NCI-H187 (cell line): Measurements from ENCODE around the gene C3orf38.
"Not testable (repeated sequence)": the region's sequence is repeated elsewhere in the genome, so short reads cannot be mapped to it uniquely, and the experiment has no call there.

Experiments
- DNase-seq, 2 experiments: peaks; one replicate each; lab custom pipeline; 2025; lab: John Stamatoyannopoulos, UW

Gene C3orf38

DNA sequence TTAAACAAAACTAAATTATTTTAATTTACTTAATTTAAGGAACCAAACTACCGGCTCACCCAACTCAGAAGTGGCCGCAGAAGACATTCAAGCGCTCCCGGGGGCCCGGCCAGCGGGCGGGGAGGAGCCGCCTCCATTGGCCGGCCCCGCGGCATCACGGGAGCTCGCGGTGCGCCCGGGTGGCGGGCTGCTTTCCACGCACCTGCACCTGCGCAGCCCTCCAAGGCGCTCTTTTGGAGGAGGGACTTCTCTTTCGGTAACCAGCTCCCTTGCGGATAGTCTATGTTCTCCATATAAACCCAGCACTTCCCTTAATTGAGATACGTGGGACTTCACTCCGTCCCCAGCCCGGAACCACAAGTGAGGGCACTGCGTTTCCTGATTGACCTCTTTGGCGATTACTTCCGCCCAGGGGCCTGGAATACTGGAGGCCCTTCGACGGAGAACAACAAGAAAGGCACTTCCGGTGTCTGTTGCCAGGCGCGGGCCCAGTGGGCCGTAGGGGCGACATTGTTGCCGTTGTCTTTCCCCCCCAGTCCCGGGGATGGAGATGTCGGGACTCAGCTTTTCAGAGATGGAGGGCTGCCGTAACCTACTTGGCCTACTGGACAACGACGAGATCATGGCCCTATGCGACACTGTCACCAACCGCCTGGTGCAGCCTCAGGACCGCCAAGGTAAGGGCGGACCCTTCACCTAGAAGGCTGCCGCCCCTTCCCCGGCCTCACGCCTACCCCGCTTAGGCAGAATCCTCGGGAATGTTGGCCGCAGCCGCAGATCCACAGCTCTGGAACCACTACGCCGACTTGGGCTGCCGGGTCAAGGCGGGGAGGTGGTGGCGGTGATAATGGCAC is at the start of gene C3orf38:
TSS of gene C3orf38 (plus strand) at position 451 of the 854 bp plus-strand sequence. CDS start at position 545, 94 bp downstream.
- peak; percentile 56 to 73 for DNase-seq

DNA sequence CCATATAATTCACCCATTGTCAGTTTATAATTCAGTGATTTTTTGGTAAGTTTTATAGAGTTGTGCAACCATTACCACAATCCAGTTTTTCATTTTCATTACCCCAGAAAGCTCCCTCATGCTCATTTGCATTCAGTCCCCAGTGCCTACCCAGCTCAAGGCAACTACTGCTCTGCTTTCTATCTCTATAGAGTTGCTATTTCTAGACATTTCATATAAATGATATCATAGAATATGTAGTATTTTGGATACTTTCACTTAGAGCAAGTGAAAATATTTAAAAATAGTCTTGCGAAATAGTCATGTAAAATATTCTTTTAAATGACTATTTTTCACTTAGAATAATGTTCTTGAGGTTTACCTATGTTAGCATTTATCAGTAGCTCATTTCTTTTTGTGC is 48.6 kb upstream of the C3orf38 start:
- no peak for DNase-seq

DNA sequence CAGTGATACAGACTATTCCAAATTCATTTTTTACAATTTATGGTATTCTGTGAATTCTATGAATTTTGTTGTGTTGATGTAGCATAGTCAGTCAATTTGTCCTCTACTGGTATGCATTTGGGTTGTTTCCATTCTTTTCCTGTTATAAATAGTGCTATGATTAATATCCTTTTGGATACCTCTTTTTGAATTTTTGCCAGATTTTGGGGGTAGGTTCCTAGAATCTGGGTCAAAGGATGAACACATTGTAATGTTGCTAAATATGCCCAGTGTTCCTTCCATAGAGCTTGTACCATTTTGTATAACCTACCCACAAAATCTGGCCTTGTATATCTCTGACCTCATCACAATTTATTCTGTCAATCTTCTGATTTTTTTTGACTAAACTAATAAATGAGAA is 44.4 kb upstream of the C3orf38 start:
- DNase-seq: no peak

DNA sequence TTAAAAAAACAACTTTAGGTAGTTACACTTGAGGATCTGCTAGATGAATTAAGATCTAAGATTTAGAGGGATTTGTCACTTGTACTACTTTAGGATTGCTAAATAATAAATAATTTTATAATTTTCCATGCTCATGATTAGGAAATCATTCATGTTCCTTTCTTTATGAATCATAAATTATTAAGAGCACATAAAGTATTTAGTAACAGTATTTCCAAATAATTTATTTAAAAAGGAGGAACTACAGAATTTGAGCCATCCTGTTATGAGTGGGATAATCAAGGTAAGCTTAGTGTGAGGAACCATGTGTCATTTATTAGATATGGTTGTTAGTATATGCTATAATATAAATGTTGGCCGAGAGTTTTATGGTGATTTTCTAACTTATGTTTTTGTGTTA is 37.5 kb upstream of the C3orf38 start:
- DNase-seq: no peak

DNA sequence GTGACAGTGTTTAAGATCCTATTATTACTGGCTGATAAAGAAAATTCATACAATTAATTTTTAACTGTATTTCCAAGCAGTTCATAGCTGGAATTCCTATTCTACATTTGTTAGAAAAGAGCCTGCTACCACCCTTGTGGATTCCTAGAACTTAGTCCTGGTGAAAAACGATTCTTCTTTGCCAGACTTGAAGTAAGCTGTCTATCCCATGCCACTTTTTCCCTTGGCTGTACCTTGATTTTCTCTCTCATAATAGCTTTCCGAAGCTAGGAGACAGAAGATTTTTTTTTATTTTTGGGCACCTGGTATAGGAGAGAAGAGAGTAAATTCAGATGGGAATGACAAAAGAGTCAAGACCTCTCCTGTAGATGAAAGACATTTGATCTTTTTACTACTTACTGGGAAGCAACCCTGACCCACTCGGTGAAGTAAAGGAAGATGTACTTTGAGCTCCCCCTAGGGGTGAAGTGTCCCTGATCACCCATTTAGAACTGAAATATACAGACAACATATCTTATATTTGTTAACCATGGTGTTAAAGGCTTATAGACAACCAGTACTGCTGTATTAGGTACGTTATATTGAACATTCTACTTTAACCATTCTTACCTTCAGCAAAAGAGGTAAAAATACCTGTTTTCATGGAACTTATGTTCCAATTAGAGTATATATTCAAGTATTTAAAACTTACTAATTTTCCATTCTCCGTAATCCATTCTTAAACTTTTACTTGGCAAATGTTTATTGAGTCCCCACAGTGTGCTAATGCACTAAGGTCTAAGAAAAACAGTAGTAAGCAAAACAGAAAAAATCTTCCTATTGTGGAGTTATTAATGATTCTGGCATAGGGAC is 36.2 kb upstream of the C3orf38 start:
- peak in 1 of 2 experiments; percentile 29 for DNase-seq

DNA sequence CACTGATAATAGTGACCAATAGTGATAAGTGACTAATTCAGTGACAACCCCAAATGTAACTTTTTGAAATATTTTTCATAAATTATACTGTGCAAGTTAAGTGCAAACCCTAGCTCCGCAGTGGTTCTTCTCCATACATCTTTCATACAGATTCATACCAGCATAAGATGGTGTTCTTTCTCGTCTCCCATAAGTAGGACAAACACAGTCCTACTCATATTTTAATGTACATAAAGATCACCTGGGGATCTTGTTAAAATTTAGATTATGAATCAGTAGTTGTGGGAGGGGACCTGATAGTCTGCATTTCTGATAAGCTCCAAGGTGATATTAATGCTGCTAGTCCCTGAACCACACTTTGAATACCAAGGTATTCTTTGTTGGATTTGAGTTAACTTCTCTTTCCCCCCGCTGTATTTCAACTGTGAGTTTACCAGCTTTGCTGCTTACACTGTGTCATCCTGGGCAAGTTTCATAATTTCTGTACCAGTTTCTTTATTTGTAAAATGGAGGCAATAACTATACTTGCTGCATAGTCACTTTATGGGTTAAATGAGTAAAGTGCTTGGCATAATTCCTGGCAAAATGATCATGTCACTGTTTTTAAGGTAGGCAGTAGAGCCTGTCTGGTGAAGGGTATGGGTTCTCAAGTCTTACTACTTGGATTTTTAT is 34.7 kb upstream of the C3orf38 start:
- no peak for DNase-seq

DNA sequence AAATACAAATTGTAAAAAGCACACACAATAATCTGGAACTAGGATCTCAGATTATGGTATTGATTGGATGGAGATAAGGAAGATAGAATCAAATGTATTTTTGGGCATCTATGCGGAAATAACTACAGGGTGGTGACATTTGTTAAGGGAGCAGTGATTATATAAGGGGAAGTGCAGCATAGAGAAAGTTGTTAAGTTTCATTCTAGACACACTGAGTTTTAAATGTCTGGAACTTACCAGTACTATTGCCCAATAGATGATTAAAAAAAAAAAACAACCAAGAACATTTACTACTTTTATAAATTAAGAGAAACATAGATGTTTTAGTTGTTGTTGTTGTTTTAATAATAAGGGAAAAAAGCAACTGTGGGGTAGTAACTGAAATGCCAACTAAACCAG is 32.1 kb upstream of the C3orf38 start:
- DNase-seq: no peak

DNA sequence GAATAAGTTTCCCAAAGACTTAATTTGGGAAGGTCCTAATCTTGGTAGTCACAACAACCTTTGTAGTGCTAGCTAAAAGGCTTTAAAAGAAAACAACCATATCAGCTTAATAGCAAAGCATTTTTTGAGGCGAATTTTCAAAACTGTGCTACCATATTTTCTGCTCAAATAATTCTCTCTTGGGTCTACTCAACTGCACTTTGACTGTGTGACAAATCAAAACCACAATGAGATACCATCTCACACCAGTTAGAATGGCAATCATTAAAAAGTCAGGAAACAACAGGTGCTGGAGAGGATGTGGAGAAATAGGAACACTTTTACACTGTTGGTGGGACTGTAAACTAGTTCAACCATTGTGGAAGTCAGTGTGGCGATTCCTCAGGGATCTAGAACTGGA is 31.2 kb upstream of the C3orf38 start:
- not testable (repeated sequence) for DNase-seq

DNA sequence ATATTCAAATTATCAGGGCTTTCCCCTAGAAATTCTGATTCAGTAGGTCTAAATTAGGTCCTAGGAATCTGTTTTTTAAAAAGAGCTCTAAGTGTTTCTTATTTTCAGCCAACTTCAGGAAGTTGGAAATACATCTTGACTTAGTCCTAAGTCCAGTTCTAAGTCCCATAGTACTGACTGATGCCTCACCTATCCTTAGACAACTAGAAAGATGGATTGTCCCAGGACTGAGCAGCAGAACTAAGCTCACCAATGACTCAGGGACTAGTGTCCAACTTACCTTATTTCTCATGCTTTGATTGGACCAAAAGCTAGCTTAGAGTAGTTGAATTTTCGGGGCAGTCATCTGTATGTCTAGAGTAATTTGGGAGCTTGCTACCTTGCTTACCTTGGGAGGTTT is 26.2 kb upstream of the C3orf38 start:
- DNase-seq: no peak

DNA sequence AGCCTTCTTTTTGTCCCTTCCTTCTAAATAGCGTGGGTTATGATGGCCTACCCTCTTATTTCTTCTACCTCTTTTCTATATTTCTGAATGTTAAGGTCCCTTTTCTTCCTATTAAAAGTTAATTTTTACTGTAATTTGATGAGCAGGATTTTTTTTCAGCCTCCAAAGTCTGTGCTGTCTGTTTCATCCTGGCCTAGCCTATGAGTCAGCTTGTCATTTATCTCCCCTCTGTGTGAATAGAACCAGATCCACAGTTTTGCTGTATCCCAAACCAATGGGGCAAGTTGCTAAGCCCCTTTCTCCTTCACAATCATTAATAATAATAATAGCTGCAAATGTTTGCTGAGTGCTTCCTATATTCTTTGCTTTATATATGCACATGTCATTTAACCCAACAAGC is 18.1 kb upstream of the C3orf38 start:
- no peak for DNase-seq

DNA sequence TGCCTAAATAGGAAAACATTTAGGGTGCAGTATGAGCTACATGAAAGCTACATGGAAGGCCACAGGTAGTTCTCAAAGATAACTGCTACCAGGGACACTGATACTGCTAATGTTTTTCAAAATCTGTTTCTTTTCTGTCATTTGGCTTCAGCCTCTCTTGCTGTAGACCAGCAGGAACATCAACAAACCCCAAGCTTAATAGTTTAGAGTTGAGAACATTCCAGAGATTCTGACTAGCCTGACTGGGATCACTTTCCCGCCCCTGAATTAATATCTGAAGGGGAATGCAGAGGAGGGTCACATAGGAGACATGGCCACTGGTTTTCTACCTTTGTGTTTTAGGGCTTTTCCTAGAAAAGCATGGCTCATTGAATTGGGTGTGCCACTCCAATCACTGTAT is 16.9 kb upstream of the C3orf38 start:
- no peak for DNase-seq

DNA sequence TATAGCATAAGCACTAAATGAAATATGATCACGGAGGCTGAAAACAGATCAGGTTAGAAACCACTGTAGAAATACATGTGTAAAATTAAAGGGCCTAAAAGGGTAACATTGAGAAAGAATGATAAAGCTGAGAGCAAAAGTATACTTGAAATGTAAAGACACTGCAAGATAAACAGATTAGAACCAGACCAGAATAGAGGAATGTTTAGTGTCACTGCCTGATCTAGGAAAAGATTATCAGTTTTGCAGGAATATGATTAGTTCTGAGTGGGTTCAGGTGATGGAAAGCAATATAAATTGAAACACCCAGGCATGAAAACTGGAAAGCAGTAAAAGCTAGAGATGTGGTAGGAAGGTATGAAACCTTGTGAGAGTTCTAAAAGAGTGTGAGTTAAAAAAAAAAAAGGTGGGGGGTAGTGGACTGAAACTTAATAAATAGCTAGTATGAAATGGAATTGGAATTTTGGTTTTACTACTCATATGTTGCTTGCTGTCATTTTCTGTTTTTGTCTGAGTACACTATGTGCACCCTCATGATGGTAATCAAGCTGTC is 16.0 kb upstream of the C3orf38 start:
- DNase-seq: no peak

DNA sequence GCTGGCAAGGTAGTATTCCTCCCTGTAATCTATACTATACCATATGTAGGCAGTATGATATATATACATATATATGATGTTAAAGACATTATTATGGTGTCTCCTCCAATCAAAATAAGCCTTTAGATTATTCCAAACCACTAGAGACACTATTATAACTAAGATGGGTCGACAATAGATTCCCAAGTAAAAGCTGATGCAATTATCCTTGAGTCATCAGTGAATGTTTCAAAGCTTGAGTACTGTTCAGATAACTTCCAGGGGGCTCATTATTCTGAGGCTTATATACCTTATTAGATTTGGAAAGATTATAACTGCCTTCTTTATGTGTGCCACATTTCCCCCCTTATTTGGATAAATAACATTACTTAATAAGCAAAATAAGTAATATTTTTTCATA is 11.9 kb upstream of the C3orf38 start:
- DNase-seq: no peak

DNA sequence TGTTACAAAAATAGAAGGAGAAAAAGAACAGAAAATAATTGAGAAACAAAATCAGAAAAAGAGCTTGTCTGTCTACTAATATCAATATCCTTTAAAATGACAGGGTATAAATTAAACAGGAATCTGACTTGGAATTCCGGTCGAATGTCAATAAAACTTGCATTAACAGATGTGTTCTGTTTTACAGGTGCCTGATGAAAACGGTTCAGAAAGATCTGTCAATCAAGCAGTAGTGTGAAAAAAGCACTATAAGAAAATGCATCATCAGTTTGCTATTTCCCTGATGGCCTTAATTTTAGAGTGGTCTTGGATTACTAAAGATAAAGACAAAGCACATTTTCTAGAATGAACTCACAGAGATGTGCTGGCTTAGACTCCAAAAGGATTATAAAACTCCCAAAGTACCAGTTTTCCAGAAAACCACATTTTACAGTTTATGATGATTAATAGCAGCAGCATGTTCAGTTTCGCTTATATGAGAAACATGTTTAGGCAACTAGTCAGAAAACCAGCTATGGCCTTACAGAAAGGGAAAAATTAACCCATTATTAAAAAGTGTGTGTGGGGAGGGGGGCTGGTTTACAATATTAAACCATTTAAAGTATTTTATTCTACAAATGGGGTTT is 8.2 kb upstream of the C3orf38 start:
- no peak for DNase-seq

DNA sequence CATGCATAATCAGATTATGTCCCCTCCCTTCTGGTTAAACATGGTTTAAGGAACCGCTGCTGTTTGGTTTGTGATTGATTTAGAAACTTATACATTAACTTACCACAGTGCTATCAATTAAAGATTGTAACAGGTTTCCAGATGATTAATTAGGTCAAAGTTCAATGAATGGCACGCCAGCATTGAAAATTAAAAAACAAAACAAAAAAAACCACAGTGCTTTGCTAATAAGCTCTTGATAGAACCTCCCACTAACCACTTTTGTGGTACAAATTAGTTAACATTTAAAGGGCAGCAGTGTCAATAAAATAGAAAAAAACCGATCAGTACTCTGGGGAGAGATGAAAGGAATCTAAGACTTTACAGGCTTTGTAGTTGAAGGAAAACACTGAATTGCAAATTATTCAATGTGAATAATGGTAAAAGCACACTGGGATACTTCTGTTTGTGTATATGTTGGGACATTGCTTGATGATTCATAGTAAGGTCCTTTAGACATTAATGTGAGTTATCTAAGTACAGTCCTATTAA is 7.6 kb upstream of the C3orf38 start:
- no peak for DNase-seq

DNA sequence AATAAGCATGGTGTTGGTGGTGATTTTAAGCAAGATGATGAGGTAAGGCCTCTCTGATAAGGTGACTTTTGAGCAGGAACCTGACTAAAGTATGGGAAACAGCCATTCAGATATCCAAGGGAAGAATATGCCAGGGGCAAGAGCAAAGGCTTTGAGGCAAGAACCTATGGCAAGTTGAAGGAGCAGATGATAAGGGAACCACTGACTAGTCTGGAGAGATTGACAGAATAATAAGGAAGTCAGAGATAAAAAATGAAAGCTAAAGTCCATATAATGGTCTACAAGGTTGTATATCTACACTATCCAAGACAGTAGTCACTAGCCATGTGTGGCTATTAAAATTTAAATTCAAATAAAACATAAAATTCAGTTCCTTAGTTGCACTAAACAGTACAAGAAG is 2.5 kb upstream of the C3orf38 start:
- no peak for DNase-seq

DNA sequence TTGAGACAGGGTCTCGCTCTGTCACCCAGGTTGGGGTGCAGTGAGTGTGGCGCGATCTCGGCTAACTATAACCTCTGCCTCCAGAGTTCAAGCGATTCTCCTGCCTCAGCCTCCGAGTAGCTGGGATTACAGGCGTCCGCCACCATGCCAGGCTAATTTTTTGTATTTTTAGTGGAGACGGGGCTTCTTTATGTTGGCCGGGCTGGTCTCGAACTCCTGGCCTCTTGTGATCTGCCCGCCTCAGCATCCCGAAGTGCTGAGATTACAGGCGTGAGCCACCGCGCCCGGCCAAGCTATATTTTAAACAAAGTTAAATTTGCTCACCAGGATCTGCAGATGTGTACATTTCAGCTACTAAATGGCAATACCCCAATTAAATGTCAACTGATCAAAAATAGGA is 1.1 kb upstream of the C3orf38 start:
- DNase-seq: no peak

DNA sequence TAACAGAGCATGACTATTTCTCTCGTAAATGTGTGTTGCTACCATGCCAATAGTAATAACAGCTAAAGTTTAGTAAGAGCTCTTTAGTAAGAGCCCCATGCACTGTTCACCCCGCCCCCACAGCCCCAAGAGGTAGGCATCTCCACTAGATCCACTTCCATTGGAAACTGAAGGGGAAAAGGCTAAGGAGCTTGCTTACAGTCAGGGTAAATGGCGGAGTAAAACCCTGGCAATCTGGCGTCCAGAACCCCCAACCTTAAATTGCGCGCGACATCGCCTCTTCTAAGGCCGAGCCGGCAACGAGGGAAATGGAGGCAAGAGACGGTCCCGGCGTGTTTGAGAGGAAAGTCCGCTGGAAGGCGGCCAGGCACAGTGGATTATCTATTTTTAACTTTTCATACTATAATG is 654 bp upstream of the C3orf38 start:
- DNase-seq: peak in 1 of 2 experiments; percentile 56

DNA sequence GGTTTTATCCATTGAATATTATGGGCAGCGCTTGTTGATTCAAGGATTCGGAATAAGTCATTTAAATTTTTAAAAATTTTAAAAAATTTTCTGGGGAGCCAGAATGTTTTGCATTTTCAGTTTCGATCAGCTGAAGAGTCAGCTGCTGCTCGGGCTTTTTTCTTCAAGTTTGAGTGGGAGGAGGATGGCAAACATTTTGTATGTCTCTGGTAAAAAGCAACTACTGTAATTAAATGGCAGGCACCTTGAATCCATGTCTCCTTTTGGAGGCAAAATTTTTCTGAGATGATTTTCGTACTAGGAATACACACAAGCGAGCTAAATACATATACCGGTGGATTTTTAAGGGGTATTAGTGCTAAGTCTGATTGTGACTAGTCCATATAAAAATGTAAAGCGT is 612 bp downstream of the C3orf38 start:
- DNase-seq: no peak

DNA sequence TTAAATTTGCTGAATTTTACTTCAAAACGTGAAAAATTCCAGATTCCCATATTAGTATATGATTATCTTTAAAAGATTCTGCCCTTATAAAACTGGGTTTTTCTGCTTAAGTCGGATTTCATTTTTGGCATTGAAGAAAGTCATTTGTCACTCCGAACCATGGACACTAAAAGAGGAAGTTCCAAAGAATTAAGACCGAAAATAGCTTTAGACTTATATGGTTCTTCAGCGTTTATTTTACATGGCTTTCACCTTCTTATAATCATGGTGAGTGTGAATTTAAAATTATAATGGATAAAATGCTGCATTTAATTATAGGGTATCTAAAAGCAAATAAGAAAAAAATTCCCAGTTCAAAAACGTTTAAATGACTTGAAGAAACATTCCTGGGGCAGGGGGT is 1.0 kb downstream of the C3orf38 start:
- no peak for DNase-seq

DNA sequence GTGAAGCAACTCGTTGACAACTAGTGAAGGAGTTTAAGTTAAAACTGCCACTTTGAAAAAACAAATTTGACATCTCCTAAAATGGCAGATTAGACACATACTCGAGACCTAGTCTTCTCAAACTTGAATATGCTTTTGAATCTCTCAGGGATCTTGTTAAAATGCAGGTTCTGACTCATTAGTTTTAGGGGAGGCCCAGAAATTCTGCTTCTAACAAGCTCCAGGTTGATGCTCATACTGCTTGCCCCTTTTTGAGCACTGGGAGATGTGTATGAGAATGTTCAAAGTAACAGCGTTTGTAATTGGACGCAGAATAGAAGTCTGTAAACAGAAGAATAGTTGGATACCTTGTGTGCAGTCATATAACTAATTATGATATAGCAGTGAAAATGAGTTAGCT is 1.6 kb downstream of the C3orf38 start:
- DNase-seq: no peak

DNA sequence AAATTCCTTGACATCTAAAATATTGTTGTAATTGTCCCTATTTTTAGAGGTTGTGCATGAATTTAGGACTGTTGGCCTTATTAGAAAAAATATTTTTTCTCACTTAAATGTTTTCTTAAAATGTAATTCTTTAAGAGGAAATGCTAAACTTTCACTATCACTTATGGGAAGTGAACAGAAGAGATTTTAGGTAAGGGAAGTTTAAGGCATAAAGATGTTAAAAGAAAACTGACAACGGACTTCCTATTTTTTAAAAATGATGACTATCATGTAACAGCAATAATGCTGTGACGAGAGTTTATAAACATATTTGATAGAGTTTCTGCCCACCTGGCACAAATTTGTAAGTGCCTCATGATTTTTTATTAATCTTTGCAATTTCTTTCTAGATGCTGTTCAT is 3.1 kb downstream of the C3orf38 start:
- DNase-seq: no peak
